GM23338 (cell line): ENCODE measurements around the gene ADIG. TPM values are rescaled to one million over a fixed set of nuclear protein-coding genes. Genes with fewer than 3 reads are reported as not detected.

Experiments used
- ATAC-seq: fragments of 200-7000 bp; cut with Tn5 transposase; 3 replicates; pipeline ENCODE4 v1.9.1; 2020
- DNase-seq: peaks from one replicate; pipeline ENCODE4 v3.0.0-alpha.2; 2015; ENCODE audit warnings: low spot score
- H2AFZ ChIP-seq: fragments of 200-600 bp; sonication (generic); 2 replicates; pipeline ENCODE4 v1.8.0; 2016; ENCODE audit warnings: antibody characterized with exemption, mild to moderate bottlenecking, moderate library complexity
- H3F3A ChIP-seq: fragments of 200-600 bp; sonication (generic); replicated peaks from 2 replicates; pipeline ENCODE4 v1.8.0; 2017; ENCODE audit warnings: antibody characterized with exemption, mixed run types, low read depth
- H3K27ac ChIP-seq: fragments of 200-600 bp; sonication (generic); 2 replicates; pipeline ENCODE4 v1.6.1; 2016; ENCODE audit warnings: low read depth
- H3K27me3 ChIP-seq: fragments of 200-600 bp; sonication (generic); 2 replicates; pipeline ENCODE4 v1.8.0; 2016; ENCODE audit warnings: mild to moderate bottlenecking, mixed run types, moderate library complexity; ENCODE audit not compliant: insufficient read depth
- H3K36me3 ChIP-seq: fragments of 200-600 bp; sonication (generic); 2 replicates; pipeline ENCODE4 v1.8.0; 2016; ENCODE audit warnings: mild to moderate bottlenecking; ENCODE audit not compliant: insufficient read depth
- H3K4me1 ChIP-seq: fragments of 200-600 bp; sonication (generic); 2 replicates; pipeline ENCODE4 v1.8.0; 2016; ENCODE audit warnings: mild to moderate bottlenecking, moderate library complexity; ENCODE audit not compliant: insufficient read depth
- H3K4me2 ChIP-seq: fragments of 200-600 bp; sonication (generic); 2 replicates; pipeline ENCODE4 v1.7.1; 2017; ENCODE audit warnings: mixed run types
- H3K4me3 ChIP-seq: fragments of 200-600 bp; sonication (generic); 2 replicates; pipeline ENCODE4 v1.6.1; 2016; ENCODE audit warnings: mixed run types
- H3K79me2 ChIP-seq: fragments of 200-600 bp; sonication (generic); replicated peaks from 2 replicates; pipeline ENCODE4 v1.8.0; 2017; ENCODE audit warnings: mild to moderate bottlenecking; ENCODE audit not compliant: insufficient read depth
- H3K9me2 ChIP-seq: fragments of 200-600 bp; sonication (generic); 2 replicates; pipeline ENCODE4 v1.8.0; 2017; ENCODE audit not compliant: insufficient read depth
- H4K20me1 ChIP-seq: fragments of 200-600 bp; sonication (generic); replicated peaks from 2 replicates; pipeline ENCODE4 v1.8.0; 2017; ENCODE audit warnings: mild to moderate bottlenecking; ENCODE audit not compliant: insufficient read depth
- H3K27ac Mint-ChIP-seq: 2 replicates; pipeline ENCODE4 v1.8.0; 2020; ENCODE audit warnings: inconsistent platforms, mild to moderate bottlenecking, moderate library complexity, mixed read lengths
- H3K27me3 Mint-ChIP-seq: 3 replicates; pipeline ENCODE4 v1.8.0; 2022; ENCODE audit warnings: low read depth, mild to moderate bottlenecking, moderate library complexity, mixed read lengths, inconsistent platforms; ENCODE audit not compliant: insufficient read depth, poor library complexity
- H3K36me3 Mint-ChIP-seq: 3 replicates; pipeline ENCODE4 v1.8.0; 2021; ENCODE audit warnings: low read depth, mild to moderate bottlenecking, inconsistent platforms, moderate library complexity, mixed read lengths
- H3K4me1 Mint-ChIP-seq: 3 replicates; pipeline ENCODE4 v1.8.0; 2020; ENCODE audit warnings: mild to moderate bottlenecking, inconsistent platforms, mixed read lengths
- H3K4me3 Mint-ChIP-seq: 3 replicates; pipeline ENCODE4 v1.8.0; 2021; ENCODE audit warnings: moderate library complexity, mild to moderate bottlenecking, inconsistent platforms, mixed read lengths
- H3K9me3 Mint-ChIP-seq: 3 replicates; pipeline ENCODE4 v1.8.0; 2020; ENCODE audit warnings: moderate library complexity, mild to moderate bottlenecking, inconsistent platforms, mixed read lengths
- CREB1 ChIP-seq: fragments of 250-450 bp; sonication (Bioruptor Pico); IDR thresholded peaks from 2 replicates; pipeline ENCODE4 v1.5.0; 2020; ENCODE audit warnings: low read depth, mild to moderate bottlenecking, moderate library complexity
- CTCF ChIP-seq, 2 experiments: fragments of 200-600 bp in 1 of 2; sonication (generic) in 1 of 2; conservative IDR thresholded peaks; 2 replicates each; pipeline versions ENCODE4 v1.5.1 to v1.6.1; 2016 to 2017; ENCODE audit warnings: antibody characterized with exemption in 2 of 2, low read depth in 2 of 2, mild to moderate bottlenecking in 2 of 2, moderate library complexity in 1 of 2
- ETS1 ChIP-seq: IDR thresholded peaks from 2 replicates; pipeline ENCODE4 v1.6.1; 2016; ENCODE audit warnings: antibody characterized with exemption
- EZH2phosphoT487 ChIP-seq: fragments of 200-600 bp; sonication (generic); IDR thresholded peaks from one replicate; pipeline ENCODE4 v1.8.1; 2018; ENCODE audit warnings: antibody characterized with exemption; ENCODE audit not compliant: unreplicated experiment
- JUNB ChIP-seq: IDR thresholded peaks from one replicate; pipeline ENCODE4 v1.6.1; 2016; ENCODE audit warnings: antibody characterized with exemption; ENCODE audit not compliant: unreplicated experiment
- NANOG ChIP-seq: IDR thresholded peaks from 2 replicates; pipeline ENCODE4 v1.6.1; 2016; ENCODE audit warnings: antibody characterized with exemption, borderline replicate concordance
- POLR2AphosphoS5 ChIP-seq: IDR thresholded peaks from 2 replicates; pipeline ENCODE4 v1.6.1; 2016; ENCODE audit warnings: antibody characterized with exemption, low read depth
- STAT1 ChIP-seq: IDR thresholded peaks from one replicate; pipeline ENCODE4 v1.6.1; 2016; ENCODE audit warnings: antibody characterized with exemption; ENCODE audit not compliant: unreplicated experiment
- ZNF331 ChIP-seq: fragments of 250-450 bp; sonication (Bioruptor Pico); IDR thresholded peaks from 2 replicates; pipeline ENCODE4 v1.5.0; 2020; ENCODE audit warnings: low read depth, mild to moderate bottlenecking, moderate library complexity
- ZNF462 ChIP-seq: fragments of 250-450 bp; sonication (Bioruptor Pico); IDR thresholded peaks from 2 replicates; pipeline ENCODE4 v1.5.0; 2020; ENCODE audit warnings: mild to moderate bottlenecking, moderate library complexity
- polyA plus RNA-seq: library from polyadenylated mRNA; unstranded; fragments of >200 nt; fragmentation: Nextera tagmentation; extraction: Ambion mirVana; gene quantifications from 2 replicates; pipeline ENCODE4 v1.2.1, GENCODE V29; 2016
- total RNA-seq: library from RNA; depleted of rRNA; stranded (reverse); fragments of >200 nt; shearing (Covaris generic); gene quantifications from 2 replicates; pipeline ENCODE4 v1.2.3, GENCODE V29; 2014

ADIG gene
- total and polyA plus RNA-seq, 2 experiments from 2014 or later = not detected

- Histone ChIP-seq H3K4me2 (no peak overlapping the region), H3K27me3 (no peaks in the 10 kb centered on the region), H2AFZ (no peak overlapping the region), H3K4me1 (no peaks in the 10 kb centered on the region), H3K79me2 (no peaks in the 10 kb centered on the region), H3K27ac (no peak overlapping the region), H3F3A (no peaks in the 10 kb centered on the region), H3K4me3 (no peak overlapping the region), H3K36me3 (peaks cover 13% of the 10 kb centered on the region), H4K20me1 (no peaks in the 10 kb centered on the region), H3K9me2 (no peaks in the 10 kb centered on the region)
- no peaks in the 10 kb centered on the region for H3K9me3 Mint-ChIP-seq
- H3K27ac Mint-ChIP-seq = no peak overlapping the region
- TF ChIP-seq EZH2phosphoT487 (no peak), CTCF (conservative IDR thresholded peaks at IDR 0.05; ENCODE audit: low read depth in 2 of 2) (no peak), STAT1 (no peak), NANOG (no peak), JUNB (no peak)
- ATAC-seq (no peak), DNase-seq (no peak)
- H3K36me3 Mint-ChIP-seq = peaks cover 17% of the 10 kb centered on the region
- H3K4me1 Mint-ChIP-seq = no peaks in the 10 kb centered on the region
- no peaks in the 10 kb centered on the region for H3K27me3 Mint-ChIP-seq
- H3K4me3 Mint-ChIP-seq = no peak overlapping the region
These were observed 11.1 kb upstream of the ADIG start for GRCh38 chr20:38569747-38570525.

- Histone ChIP-seq H4K20me1 (no peaks in the 10 kb centered on the region), H3K4me1 (no peaks in the 10 kb centered on the region), H3F3A (no peaks in the 10 kb centered on the region), H3K9me2 (no peaks in the 10 kb centered on the region), H3K4me3 (no peak overlapping the region), H3K79me2 (no peaks in the 10 kb centered on the region), H2AFZ (no peak overlapping the region), H3K36me3 (peaks cover 28% of the 10 kb centered on the region), H3K27ac (no peak overlapping the region), H3K27me3 (no peaks in the 10 kb centered on the region), H3K4me2 (no peak overlapping the region)
- Mint-ChIP-seq H3K9me3 (no peaks in the 10 kb centered on the region), H3K27me3 (peaks cover 2% of the 10 kb centered on the region), H3K27ac (no peak overlapping the region), H3K4me3 (no peak overlapping the region), H3K36me3 (peaks cover 17% of the 10 kb centered on the region), H3K4me1 (peaks cover 3% of the 10 kb centered on the region; the same call in 2 of the 3 replicates)
- ATAC-seq = no peak
- DNase-seq = no peak
- TF ChIP-seq ZNF462 (no peak), ZNF331 (no peak), CTCF (conservative IDR thresholded peaks at IDR 0.05; ENCODE audit: low read depth in 2 of 2) (no peak), STAT1 (no peak), ETS1 (no peak), JUNB (no peak), POLR2AphosphoS5 (no peak), CREB1 (no peak)
These were observed 7.6 kb upstream of the ADIG start for GRCh38 chr20:38573413-38573812.
